ENCODE measurements around the gene PARP9. TPM values are rescaled to one million over a fixed set of nuclear protein-coding genes. Genes with fewer than 3 reads are reported as not detected.

PARP9 gene
- total and polyA plus RNA-seq, 2 of the 13 experiments (the other 11 are each of a cell fraction or from before 2014, with no cell fraction given) = 6.5 to 10.6 TPM

GRCh38 chr3:122564155-122564912, at the start of gene PARP9, which contains the start of gene DTX3L (continued):
- no peak; the same call in 1 of the 2 replicates for TF ChIP-seq ZNF17 (CRISPR knock-in tag; IDR thresholded peaks at IDR 0.05)
- TF ChIP-seq ZNF552 (CRISPR knock-in tag; IDR thresholded peaks at IDR 0.05; ENCODE audit: borderline replicate concordance) = no peak
- TF ChIP-seq CSRNP1 (CRISPR knock-in tag; IDR thresholded peaks at IDR 0.05) = peak; percentile 77
- peak; percentile 76; the same call in 1 of the 2 replicates for TF ChIP-seq THAP11 (CRISPR knock-in tag; IDR thresholded peaks at IDR 0.05)
- TF ChIP-seq CBX1 (IDR thresholded peaks at IDR 0.05; ENCODE audit: low read depth) = peak; percentile 67
- TF ChIP-seq ZBTB25 (CRISPR knock-in tag; IDR thresholded peaks at IDR 0.05) = no peak
- TF ChIP-seq ZNF484 (CRISPR knock-in tag; IDR thresholded peaks at IDR 0.05; ENCODE audit: borderline replicate concordance, low read depth) = no peak
- no peak for TF ChIP-seq ZKSCAN1 (IDR thresholded peaks at IDR 0.05; ENCODE audit: low read length)
- TF ChIP-seq, protein P1, sequence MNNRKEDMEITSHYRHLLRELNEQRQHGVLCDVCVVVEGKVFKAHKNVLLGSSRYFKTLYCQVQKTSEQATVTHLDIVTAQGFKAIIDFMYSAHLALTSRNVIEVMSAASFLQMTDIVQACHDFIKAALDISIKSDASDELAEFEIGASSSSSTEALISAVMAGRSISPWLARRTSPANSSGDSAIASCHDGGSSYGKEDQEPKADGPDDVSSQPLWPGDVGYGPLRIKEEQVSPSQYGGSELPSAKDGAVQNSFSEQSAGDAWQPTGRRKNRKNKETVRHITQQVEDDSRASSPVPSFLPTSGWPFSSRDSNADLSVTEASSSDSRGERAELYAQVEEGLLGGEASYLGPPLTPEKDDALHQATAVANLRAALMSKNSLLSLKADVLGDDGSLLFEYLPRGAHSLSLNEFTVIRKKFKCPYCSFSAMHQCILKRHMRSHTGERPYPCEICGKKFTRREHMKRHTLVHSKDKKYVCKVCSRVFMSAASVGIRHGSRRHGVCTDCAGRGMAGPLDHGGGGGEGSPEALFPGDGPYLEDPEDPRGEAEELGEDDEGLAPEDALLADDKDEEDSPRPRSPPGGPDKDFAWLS (CRISPR knock-in tag; IDR thresholded peaks at IDR 0.05; ENCODE audit: borderline replicate concordance) = no peak
- TF ChIP-seq, protein P2, sequence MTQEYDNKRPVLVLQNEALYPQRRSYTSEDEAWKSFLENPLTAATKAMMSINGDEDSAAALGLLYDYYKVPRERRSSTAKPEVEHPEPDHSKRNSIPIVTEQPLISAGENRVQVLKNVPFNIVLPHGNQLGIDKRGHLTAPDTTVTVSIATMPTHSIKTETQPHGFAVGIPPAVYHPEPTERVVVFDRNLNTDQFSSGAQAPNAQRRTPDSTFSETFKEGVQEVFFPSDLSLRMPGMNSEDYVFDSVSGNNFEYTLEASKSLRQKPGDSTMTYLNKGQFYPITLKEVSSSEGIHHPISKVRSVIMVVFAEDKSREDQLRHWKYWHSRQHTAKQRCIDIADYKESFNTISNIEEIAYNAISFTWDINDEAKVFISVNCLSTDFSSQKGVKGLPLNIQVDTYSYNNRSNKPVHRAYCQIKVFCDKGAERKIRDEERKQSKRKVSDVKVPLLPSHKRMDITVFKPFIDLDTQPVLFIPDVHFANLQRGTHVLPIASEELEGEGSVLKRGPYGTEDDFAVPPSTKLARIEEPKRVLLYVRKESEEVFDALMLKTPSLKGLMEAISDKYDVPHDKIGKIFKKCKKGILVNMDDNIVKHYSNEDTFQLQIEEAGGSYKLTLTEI (CRISPR knock-in tag; conservative IDR thresholded peaks at IDR 0.05) = no peak
- peak; percentile 89 for TF ChIP-seq ZNF317 (CRISPR knock-in tag; IDR thresholded peaks at IDR 0.05)
- TF ChIP-seq IKZF5 (CRISPR knock-in tag; IDR thresholded peaks at IDR 0.05) = peak; percentile 25; the same call in 1 of the 2 replicates
- peak; percentile 48; the same call in 1 of the 2 replicates for TF ChIP-seq HNRNPL (IDR thresholded peaks at IDR 0.05; ENCODE audit: low read depth, low read length)
- TF ChIP-seq ZNF782 (CRISPR knock-in tag; IDR thresholded peaks at IDR 0.05; ENCODE audit: borderline replicate concordance) = peak; percentile 51; the same call in 1 of the 2 replicates
- TF ChIP-seq ZNF264 (CRISPR knock-in tag; IDR thresholded peaks at IDR 0.05) = no peak
- no peak; the same call in 1 of the 2 replicates for TF ChIP-seq HINFP (CRISPR knock-in tag; IDR thresholded peaks at IDR 0.05; ENCODE audit: low read depth)
- TF ChIP-seq HNF1B (CRISPR knock-in tag; IDR thresholded peaks at IDR 0.05) = no peak
- no peak for TF ChIP-seq STAT5B (CRISPR knock-in tag; IDR thresholded peaks at IDR 0.05)
